Embryonic facial prominence (tissue), 1 donor: ENCODE measurements around the gene RPS6KA2.

ENCODE experiments used
- DNase-seq: peaks from one replicate; pipeline ENCODE4 v3.0.0-alpha.2; 2016; ENCODE audit errors: extremely low spot score

Gene RPS6KA2

GRCh38 chr6:166627033-166627874, at the start of gene RPS6KA2:
RPS6KA2 (minus strand) TSS chr6:166627251; CDS start chr6:166627019, 232 bp downstream.
- DNase-seq = peak; percentile 99

- DNase-seq = no peak
Measured at GRCh38 chr6:166676270-166676860, 49.3 kb upstream of the RPS6KA2 start.

- DNase-seq = no peak
Measured at GRCh38 chr6:166675736-166676135, 48.7 kb upstream of the RPS6KA2 start.

- DNase-seq = no peak
Measured at GRCh38 chr6:166673309-166673708, 46.3 kb upstream of the RPS6KA2 start.

DNA sequence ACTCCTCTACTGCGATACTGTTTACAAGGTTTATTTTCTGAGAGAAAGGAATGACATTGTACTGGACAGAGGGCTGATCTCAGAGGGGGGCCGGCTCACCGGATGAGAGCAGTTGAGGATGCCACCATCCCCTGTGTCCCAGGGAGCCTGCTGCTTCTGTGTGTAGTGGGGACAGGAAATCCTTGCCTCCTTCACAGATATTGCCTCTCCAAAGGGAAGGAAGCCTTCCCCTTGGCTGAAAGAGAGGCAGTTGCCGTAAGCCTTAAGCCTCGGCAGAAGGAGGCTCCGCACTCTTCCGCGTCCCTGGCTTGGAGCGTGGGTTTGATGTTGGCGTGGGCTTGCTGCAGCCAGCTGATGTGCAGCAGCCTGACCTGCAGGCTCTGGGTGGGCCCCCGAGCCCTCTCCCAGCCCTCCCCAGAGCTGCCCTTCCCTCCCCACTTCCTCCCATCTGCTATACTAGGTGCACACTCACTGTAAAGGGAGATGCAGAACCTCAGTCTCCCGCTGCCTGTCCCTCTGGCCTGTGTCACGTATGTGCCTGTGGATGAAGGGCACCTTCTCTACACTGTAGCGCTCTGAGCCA, 45.7 kb upstream of the RPS6KA2 start:
- DNase-seq = no peak

DNA sequence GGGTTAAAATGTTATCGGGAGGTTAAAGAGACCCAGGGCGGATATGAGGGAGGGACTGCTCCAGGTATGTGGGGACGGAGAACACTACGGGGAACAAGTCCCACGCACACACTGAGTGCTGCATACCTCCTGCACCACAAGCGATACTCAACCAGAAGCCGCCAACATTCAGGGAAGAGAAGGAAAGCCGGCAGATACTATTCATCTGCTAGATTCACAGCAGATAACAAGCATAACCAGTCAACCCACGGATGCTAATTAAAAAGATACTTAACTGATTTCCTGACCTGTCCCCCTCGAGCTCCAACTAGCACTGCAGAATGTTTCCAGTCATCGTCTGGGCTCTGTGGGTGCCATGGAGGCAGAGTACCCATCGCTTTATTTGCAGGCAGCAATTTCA, 45.1 kb upstream of the RPS6KA2 start:
- no peak for DNase-seq

DNA sequence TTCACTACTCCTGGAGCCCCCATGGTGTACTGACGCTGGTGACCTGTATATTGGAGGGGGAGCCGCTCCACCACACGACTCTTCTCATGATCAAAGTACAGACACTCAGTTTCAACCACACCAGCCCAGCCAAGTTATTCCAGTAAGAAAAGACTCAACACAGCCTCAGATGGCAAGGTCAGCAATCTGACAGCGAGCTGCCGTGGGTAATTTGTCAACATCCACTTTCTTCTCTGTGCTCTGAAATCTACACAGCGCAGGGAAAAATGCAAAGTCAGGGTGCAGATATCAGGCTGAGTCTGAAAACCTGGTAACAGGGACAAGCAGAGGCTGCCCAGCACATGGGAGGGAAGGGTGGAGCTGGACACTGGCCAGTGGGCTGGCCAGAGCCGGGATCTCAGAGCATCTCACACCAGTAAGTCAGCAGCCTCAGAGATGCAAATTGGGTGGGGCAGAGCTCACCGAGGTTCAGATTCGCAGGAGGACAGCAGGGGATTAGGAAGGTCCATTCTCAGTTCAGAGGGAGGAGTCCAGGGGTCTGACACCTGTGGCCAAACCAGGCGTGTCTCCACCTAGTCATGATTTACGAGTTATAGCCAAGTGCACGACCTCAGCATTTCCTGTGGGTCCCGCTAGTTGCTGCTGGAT, 44.5 kb upstream of the RPS6KA2 start:
- no peak for DNase-seq

DNA sequence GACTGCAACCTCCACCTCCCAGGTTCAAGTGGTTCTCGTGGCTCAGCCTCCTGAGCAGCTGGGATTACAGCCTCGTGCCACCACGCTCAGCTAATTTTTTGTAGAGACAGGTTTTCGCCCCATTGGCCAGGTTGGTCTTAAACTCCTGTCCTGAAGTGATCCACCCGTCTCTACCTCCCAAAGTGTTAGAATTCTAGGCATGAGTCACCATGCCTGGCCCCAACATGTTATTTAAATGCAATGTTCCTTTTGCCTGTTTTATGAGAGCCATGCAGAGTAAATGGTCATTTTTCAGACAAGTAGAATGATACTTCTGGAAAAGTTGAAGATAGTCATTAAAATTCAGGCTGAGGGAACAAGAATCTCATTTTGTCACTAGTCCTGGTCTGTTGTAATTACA, 43.8 kb upstream of the RPS6KA2 start:
- DNase-seq = no peak

DNA sequence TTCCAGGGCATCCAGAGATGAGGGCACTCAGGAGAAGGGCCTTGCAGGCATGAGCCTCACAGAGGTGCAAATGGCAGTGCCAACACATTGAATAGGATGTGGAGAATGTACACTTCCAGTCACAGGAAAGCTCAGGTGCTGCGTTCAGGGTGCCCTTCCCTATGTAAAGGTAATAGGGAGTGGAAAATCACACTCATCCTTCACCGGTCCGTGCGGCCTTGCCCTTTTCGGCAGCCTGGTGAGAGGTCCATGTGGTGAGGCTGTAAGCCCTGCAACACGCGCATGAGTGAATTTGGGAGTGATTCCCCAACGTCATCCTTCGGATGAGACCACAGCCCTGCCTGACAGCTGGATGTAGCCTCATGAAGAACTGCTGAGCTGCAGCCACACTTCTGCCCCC, 43.0 kb upstream of the RPS6KA2 start:
- no peak for DNase-seq

DNA sequence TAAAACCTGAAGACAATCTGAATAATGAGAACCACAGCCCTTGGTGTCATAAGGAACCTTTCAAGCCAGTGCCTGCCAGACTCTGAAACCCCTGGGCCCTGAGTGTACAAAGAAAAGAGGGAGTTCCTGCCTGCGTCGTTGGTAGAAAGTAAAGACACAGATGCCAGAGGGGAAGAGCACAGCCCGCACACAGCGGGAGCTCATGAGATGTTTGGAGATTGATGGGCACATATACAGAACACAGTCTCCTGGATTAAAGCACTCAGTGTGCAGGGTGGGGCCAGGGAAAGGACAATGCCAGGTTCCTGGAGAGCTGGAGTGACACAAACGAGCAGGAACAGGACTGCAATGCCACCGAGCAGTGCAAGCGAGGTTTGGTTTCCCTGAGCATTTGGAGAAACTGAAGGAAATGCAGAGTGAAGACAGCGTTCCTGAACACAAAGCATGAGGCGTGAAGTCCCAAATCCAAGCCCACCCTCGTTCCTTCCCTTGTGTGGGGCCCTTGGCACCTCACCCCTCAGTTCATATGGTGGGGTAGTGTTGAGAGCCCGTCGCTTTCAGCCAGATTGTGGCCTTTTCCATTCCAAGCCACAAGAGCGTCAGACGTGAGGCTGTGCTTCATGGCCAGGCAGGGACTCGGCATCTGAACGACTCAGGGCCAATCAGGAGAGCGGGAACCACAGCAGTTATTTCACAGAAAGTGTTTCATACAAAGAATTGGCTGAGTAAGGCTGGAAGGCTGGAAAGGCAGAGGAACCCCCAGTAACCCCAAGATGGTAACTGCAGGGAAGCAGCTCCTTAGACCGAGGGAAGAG, 41.0 kb upstream of the RPS6KA2 start:
- DNase-seq = no peak

GRCh38 chr6:166664135-166664534, 37.1 kb upstream of the RPS6KA2 start:
- no peak for DNase-seq

DNA sequence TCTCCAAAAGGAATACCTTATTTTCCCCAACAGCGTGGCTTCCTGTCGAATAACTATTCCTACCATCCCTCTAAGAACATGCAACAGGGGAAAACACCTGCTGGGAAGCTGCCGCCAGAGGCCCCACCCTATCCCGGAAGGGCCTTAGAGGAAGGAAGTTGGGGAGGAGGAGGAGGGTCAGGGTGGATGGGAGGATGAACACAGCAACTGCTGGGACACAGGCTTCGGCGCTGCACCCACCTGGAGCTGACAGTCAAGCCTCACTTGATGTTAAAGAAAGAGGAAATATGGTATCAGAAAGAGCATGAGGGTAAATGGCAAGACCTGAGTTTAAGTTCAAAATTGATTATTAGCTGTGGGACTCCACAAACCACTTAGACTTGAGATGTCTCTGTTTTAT, 36.5 kb upstream of the RPS6KA2 start:
- DNase-seq = no peak

GRCh38 chr6:166662690-166663089, 35.6 kb upstream of the RPS6KA2 start:
- DNase-seq = no peak

DNA sequence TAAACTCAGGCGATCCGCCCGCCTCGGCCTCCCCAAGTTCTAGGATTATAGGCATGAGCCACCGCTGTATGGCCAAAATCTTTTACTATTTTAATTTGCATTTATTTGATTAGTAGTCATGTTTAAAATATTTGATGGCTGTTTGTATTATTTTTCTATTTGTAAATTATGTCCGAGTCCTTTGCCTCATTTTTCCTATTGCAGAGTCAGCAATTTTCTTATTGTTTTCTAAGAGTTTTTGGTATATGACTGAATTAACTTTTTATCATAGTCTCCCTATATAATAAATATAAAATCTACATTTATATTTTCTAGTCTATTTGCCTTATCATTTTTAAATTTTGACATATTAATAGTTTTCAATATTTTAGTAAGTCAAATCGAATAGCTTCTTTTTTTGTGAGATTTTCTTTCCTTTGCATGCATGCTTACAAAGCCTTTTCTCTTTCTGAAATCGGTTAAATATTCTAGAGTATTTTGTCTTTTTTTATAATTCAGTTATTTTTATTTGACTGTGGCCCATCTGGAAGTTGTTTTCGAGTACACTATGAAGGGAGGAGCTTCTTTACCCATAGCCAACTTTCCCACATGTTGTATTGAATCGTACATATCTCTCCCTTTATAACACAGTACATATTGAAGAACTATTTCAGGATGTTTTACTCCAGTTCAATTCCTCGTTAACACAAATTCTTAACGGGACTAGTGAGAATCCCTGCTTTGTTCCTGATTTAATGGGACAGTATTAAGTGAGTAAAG, 34.5 kb upstream of the RPS6KA2 start:
- DNase-seq = peak; percentile 37

DNA sequence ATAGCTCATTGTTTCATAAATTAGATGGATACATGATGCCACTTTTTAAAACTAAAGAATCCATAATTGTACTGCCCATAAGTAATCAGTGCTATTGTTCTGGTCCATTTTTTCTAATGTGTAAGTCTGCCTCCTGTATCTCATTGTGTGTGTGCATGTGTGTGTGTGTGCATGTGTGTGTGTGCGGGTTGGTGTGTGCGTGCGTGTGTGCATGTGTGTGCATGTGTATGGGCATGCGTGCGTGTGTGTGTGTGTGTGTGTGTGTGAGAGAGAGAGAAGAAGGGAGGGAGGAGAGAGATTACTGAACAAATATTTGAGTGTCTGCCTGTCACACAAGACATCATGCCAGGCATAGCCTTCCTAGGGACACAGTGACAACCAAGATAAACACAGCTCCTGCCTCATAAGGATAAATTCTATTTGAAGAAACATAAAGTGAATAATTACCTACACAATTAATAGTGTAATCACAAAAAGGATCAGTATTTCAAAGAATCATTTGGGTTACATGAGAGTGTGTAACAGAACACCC, 33.2 kb upstream of the RPS6KA2 start:
- no peak for DNase-seq

- DNase-seq = no peak
Measured at GRCh38 chr6:166659581-166659980, 32.5 kb upstream of the RPS6KA2 start.

- DNase-seq = no peak
Measured at GRCh38 chr6:166658792-166659150, 31.7 kb upstream of the RPS6KA2 start.

DNA sequence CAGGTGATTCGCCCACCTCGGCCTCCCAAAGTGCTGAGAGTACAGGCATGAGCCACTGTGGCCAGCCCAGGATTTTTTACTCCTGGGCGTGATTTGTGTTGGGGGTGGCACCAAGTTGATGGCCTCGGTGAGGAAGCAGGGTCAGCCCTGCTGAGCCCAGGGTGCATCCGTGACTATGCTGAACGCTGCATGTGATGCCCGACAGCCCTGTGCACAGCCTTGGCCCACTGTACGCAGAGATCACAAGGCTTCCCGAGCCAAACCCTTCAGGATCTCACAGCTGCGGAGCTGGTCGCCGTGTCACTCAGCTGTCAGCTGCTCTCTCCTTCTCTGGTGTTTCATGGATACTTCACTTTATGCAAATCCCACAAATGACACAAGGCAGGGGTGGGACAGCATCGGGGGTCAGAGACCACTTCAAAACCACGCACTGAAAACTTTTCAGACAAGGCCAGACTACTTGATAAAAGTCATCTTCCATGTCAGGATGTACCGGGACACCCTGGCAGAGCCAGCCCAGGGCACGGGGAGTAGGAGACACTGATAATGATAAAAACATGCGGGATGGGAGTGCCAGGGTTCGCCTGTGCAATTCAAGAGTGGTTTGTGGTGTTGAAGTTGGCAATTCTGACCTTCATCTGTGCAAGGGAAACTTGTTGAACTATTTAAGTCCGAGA, 31.2 kb upstream of the RPS6KA2 start:
- no peak for DNase-seq

GRCh38 chr6:166657531-166657930, 30.5 kb upstream of the RPS6KA2 start:
- DNase-seq = no peak
